WTC11 (cell line): Measurements from ENCODE around the gene NRG3. TPM values are rescaled to one million over a fixed set of nuclear protein-coding genes. Genes with fewer than 3 reads are reported as not detected.

Experiments
- ATAC-seq: fragments of 200-7000 bp; cut with Tn5 transposase; 2 replicates; pipeline ENCODE4 v1.10.0; 2021; ENCODE audit warnings: mild to moderate bottlenecking, moderate library complexity
- CTCF ChIA-PET: fragments of 300-600 bp; sonication (Branson Sonifier 250); formaldehyde crosslinking; loops from one replicate; lab custom pipeline; 2021; ENCODE audit warnings: antibody characterized with exemption; lab: Charles Lee
- POLR2A ChIA-PET: fragments of 350-600 bp; sonication (Branson Sonifier 250); formaldehyde crosslinking; loops from one replicate; lab custom pipeline; 2021; ENCODE audit warnings: antibody characterized with exemption; lab: Charles Lee
- DNase-seq: peaks from one replicate; pipeline ENCODE4 v3.0.0; 2021; ENCODE audit warnings: low spot score
- H3K27ac Mint-ChIP-seq: 2 replicates; pipeline ENCODE4 v1.8.0; 2021; ENCODE audit warnings: mixed read lengths
- H3K27me3 Mint-ChIP-seq: 2 replicates; pipeline ENCODE4 v1.8.0; 2021; ENCODE audit warnings: low read depth, mild to moderate bottlenecking, moderate library complexity, mixed read lengths
- H3K36me3 Mint-ChIP-seq: 2 replicates; pipeline ENCODE4 v1.8.0; 2021; ENCODE audit warnings: mixed read lengths
- H3K4me1 Mint-ChIP-seq: 2 replicates; pipeline ENCODE4 v1.8.0; 2022; ENCODE audit warnings: mixed read lengths
- H3K4me3 Mint-ChIP-seq: 2 replicates; pipeline ENCODE4 v1.8.0; 2021; ENCODE audit warnings: mild to moderate bottlenecking, moderate library complexity, mixed read lengths
- H3K9me3 Mint-ChIP-seq: 2 replicates; pipeline ENCODE4 v1.8.0; 2021; ENCODE audit warnings: mixed read lengths
- ATF1 ChIP-seq: sonication (generic); formaldehyde crosslinking; IDR thresholded peaks from 2 replicates; pipeline ENCODE4 v1.8.1; 2023; ENCODE audit warnings: mild to moderate bottlenecking, moderate library complexity, missing genetic modification reagents
- ATF6 ChIP-seq: sonication (generic); formaldehyde crosslinking; IDR thresholded peaks from 2 replicates; pipeline ENCODE4 v1.8.1; 2023; ENCODE audit warnings: mild to moderate bottlenecking, missing genetic modification reagents
- CREB1 ChIP-seq: sonication (generic); formaldehyde crosslinking; IDR thresholded peaks from 2 replicates; pipeline ENCODE4 v1.8.0; 2023; ENCODE audit warnings: mild to moderate bottlenecking, missing genetic modification reagents
- CREM ChIP-seq: sonication (generic); formaldehyde crosslinking; IDR thresholded peaks from 2 replicates; pipeline ENCODE4 v1.8.1; 2022; ENCODE audit warnings: mild to moderate bottlenecking, missing genetic modification reagents, moderate library complexity
- CTCF ChIP-seq: fragments of 200-600 bp; IDR thresholded peaks from 2 replicates; pipeline ENCODE4 v1.8.0; 2022; ENCODE audit warnings: antibody characterized with exemption
- E2F1 ChIP-seq: sonication (generic); formaldehyde crosslinking; IDR thresholded peaks from 2 replicates; pipeline ENCODE4 v1.8.0; 2022; ENCODE audit warnings: mild to moderate bottlenecking, missing genetic modification reagents
- EMX1 ChIP-seq: fragments of 250-450 bp; sonication (Bioruptor Pico); IDR thresholded peaks from 2 replicates; pipeline ENCODE4 v1.8.0; 2021; ENCODE audit warnings: mild to moderate bottlenecking
- ESRRA ChIP-seq: sonication (generic); formaldehyde crosslinking; IDR thresholded peaks from 2 replicates; pipeline ENCODE4 v1.8.1; 2022; ENCODE audit warnings: mild to moderate bottlenecking, missing genetic modification reagents, borderline replicate concordance
- ETV6 ChIP-seq: sonication (generic); formaldehyde crosslinking; IDR thresholded peaks from 2 replicates; pipeline ENCODE4 v1.8.1; 2022; ENCODE audit warnings: mild to moderate bottlenecking, missing genetic modification reagents
- FOXK1 ChIP-seq: sonication (generic); formaldehyde crosslinking; IDR thresholded peaks from 2 replicates; pipeline ENCODE4 v1.8.0; 2022; ENCODE audit warnings: mild to moderate bottlenecking, moderate library complexity, missing genetic modification reagents
- FOXP1 ChIP-seq: sonication (generic); formaldehyde crosslinking; IDR thresholded peaks from 2 replicates; pipeline ENCODE4 v1.8.0; 2022; ENCODE audit warnings: missing genetic modification reagents, mild to moderate bottlenecking, moderate library complexity, borderline replicate concordance
- IRF1 ChIP-seq: sonication (generic); formaldehyde crosslinking; IDR thresholded peaks from 2 replicates; pipeline ENCODE4 v1.8.0; 2023; ENCODE audit warnings: missing genetic modification reagents
- JAZF1 ChIP-seq: fragments of 250-450 bp; sonication (Bioruptor Pico); IDR thresholded peaks from 2 replicates; pipeline ENCODE4 v1.9.0; 2021; ENCODE audit warnings: moderate library complexity, mild to moderate bottlenecking, inconsistent platforms
- MXD4 ChIP-seq: fragments of 250-450 bp; sonication (Bioruptor Pico); IDR thresholded peaks from 2 replicates; pipeline ENCODE4 v1.8.0; 2021; ENCODE audit warnings: mild to moderate bottlenecking, moderate library complexity, borderline replicate concordance
- MYBL2 ChIP-seq: sonication (generic); formaldehyde crosslinking; IDR thresholded peaks from 2 replicates; pipeline ENCODE4 v1.8.1; 2023; ENCODE audit warnings: mild to moderate bottlenecking, moderate library complexity, missing genetic modification reagents
- NR1H2 ChIP-seq: sonication (generic); formaldehyde crosslinking; IDR thresholded peaks from 2 replicates; pipeline ENCODE4 v1.9.0; 2021; ENCODE audit warnings: mild to moderate bottlenecking, moderate library complexity, missing genetic modification reagents
- OVOL2 ChIP-seq: fragments of 250-450 bp; sonication (Bioruptor Pico); IDR thresholded peaks from 2 replicates; pipeline ENCODE4 v1.9.0; 2021; ENCODE audit warnings: mild to moderate bottlenecking, borderline replicate concordance
- RELA ChIP-seq: sonication (generic); formaldehyde crosslinking; IDR thresholded peaks from 2 replicates; pipeline ENCODE4 v1.8.1; 2022; ENCODE audit warnings: missing genetic modification reagents, mild to moderate bottlenecking, borderline replicate concordance
- TCF7 ChIP-seq: sonication (generic); formaldehyde crosslinking; IDR thresholded peaks from 2 replicates; pipeline ENCODE4 v1.8.0; 2022; ENCODE audit warnings: mild to moderate bottlenecking, low read depth, missing genetic modification reagents, moderate library complexity
- ZNF396 ChIP-seq: fragments of 250-450 bp; sonication (Bioruptor Pico); IDR thresholded peaks from 2 replicates; pipeline ENCODE4 v1.8.0; 2021; ENCODE audit warnings: mild to moderate bottlenecking, moderate library complexity, borderline replicate concordance
- ZNF416 ChIP-seq: fragments of 250-450 bp; sonication (Bioruptor Pico); IDR thresholded peaks from 2 replicates; pipeline ENCODE4 v1.9.0; 2021; ENCODE audit warnings: mild to moderate bottlenecking, inconsistent platforms
- ZNF423 ChIP-seq: fragments of 250-450 bp; sonication (Bioruptor Pico); IDR thresholded peaks from 2 replicates; pipeline ENCODE4 v2.1.2; 2022; ENCODE audit warnings: mild to moderate bottlenecking, moderate library complexity
- ZNF425 ChIP-seq: fragments of 250-450 bp; sonication (Bioruptor Pico); conservative IDR thresholded peaks from 2 replicates; pipeline ENCODE4 v1.9.0; 2021; ENCODE audit warnings: mild to moderate bottlenecking
- ZSCAN18 ChIP-seq: fragments of 250-450 bp; sonication (Bioruptor Pico); IDR thresholded peaks from 2 replicates; pipeline ENCODE4 v2.1.2; 2022; ENCODE audit warnings: mild to moderate bottlenecking, moderate library complexity
- total RNA-seq: library from RNA; stranded (reverse); gene quantifications from 3 replicates; pipeline ENCODE4 v1.2.3, GENCODE V29; 2021

NRG3 gene
- total RNA-seq, 1 experiment from 2014 or later = 7.0 TPM

- H3K27me3 Mint-ChIP-seq = no peaks in the 10 kb centered on the region
- no peak for DNase-seq
- no peak overlapping the region for H3K27ac Mint-ChIP-seq
- peaks cover 37% of the 10 kb centered on the region for H3K9me3 Mint-ChIP-seq
- ChIA-PET CTCF (no interaction called here), POLR2A (no interaction called here)
- H3K36me3 Mint-ChIP-seq = peaks cover 25% of the 10 kb centered on the region
- H3K4me3 Mint-ChIP-seq = no peak overlapping the region
- peaks cover 12% of the 10 kb centered on the region for H3K4me1 Mint-ChIP-seq
- no peak for ATAC-seq
- TF ChIP-seq ZNF396 (CRISPR knock-in tag) = no peak
- no peak for TF ChIP-seq ZNF423
- TF ChIP-seq ATF1 = no peak
- TF ChIP-seq MXD4 (CRISPR knock-in tag) = no peak
- no peak for TF ChIP-seq ESRRA
- no peak for TF ChIP-seq JAZF1 (CRISPR knock-in tag)
- TF ChIP-seq MYBL2 (CRISPR knock-in tag) = no peak
- TF ChIP-seq CTCF = no peak
- TF ChIP-seq OVOL2 (CRISPR knock-in tag) = no peak
- no peak for TF ChIP-seq IRF1 (CRISPR knock-in tag)
- TF ChIP-seq FOXK1 (CRISPR knock-in tag) = no peak
- TF ChIP-seq FOXP1 (CRISPR knock-in tag) = no peak
- no peak for TF ChIP-seq ZNF416 (CRISPR knock-in tag)
- no peak for TF ChIP-seq TCF7
- TF ChIP-seq NR1H2 (CRISPR knock-in tag) = no peak
- no peak for TF ChIP-seq EMX1 (CRISPR knock-in tag)
- no peak for TF ChIP-seq ZSCAN18 (CRISPR knock-in tag)
- TF ChIP-seq ETV6 = no peak
- no peak for TF ChIP-seq CREB1 (CRISPR knock-in tag)
- TF ChIP-seq, all 79 proteins: peak for 0
Observed at GRCh38 chr10:83017076-83017867, 1142.3 kb downstream of the NRG3 start.

GRCh38 chr10:83023662-83024061 is 1148.7 kb downstream of the NRG3 start:
- DNase-seq (no peak), ATAC-seq (no peak)
- H3K27ac Mint-ChIP-seq = no peak overlapping the region
- CTCF ChIA-PET = no interaction called here
- no peaks in the 10 kb centered on the region for H3K27me3 Mint-ChIP-seq
- TF ChIP-seq ZNF425 (CRISPR knock-in tag) (no peak), E2F1 (no peak), ATF6 (CRISPR knock-in tag) (no peak), CREM (CRISPR knock-in tag) (no peak), RELA (CRISPR knock-in tag) (no peak), FOXP1 (CRISPR knock-in tag) (no peak)
- no peaks in the 10 kb centered on the region for H3K4me1 Mint-ChIP-seq
- H3K36me3 Mint-ChIP-seq = peaks cover 18% of the 10 kb centered on the region
- peaks cover 48% of the 10 kb centered on the region for H3K9me3 Mint-ChIP-seq
- no peak overlapping the region for H3K4me3 Mint-ChIP-seq
- POLR2A ChIA-PET = no interaction called here
